Right lobe of liver (tissue), 4 donors: ENCODE measurements around the gene FOXD1.

Experiments used
- CTCF ChIP-seq, 4 donors: fragments of 200-600 bp in 3 of 4; fragments of 450-650 bp in 1 of 4; IDR thresholded peaks; one replicate each; pipeline versions ENCODE4 v1.5.1 to v1.8.0; 2016 to 2022; ENCODE audit warnings: antibody characterized with exemption in 4 of 4, mild to moderate bottlenecking in 2 of 4
- POLR2A ChIP-seq: fragments of 450-650 bp; IDR thresholded peaks from one replicate; pipeline ENCODE4 v1.6.1; 2017; ENCODE audit warnings: antibody characterized with exemption, mild to moderate bottlenecking
- donor health status: DM: no; HTN: no; CAD: no.
- donor health status: DM: no; HTN: no; CAD: no.
- donor health status: DM: no; HTN: yes; CAD: no.

DNA sequence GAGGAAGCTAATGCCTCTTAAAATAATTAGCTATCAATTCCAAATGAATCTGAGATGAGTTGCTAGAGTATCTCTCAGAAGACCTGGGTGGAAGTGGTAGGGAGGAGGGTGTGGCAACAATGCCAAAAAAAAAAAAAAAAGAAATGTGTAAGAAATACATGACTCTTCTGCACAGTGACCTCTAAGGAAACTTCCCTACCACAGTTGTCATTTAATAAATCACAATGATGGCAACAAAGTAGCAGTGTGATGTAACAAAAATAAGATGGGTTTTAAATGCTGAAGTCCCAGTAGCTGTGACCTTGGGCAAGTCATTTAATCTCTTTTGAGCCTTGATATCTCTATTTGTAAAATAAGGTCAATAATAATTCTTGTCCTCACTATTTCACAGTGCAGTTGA is 7.2 kb downstream of the FOXD1 start:
- TF ChIP-seq CTCF (IDR thresholded peaks at IDR 0.05) (no peak), POLR2A (no peak)
